Progenitor cell of endocrine pancreas (in vitro differentiated cells): ENCODE data around the gene TSPAN15. TPM values are rescaled to one million over a fixed set of nuclear protein-coding genes. Genes with fewer than 3 reads are reported as not detected.

Experiments used
- DNase-seq: peaks from one replicate; pipeline ENCODE4 v3.0.0; 2021; ENCODE audit warnings: low spot score; ENCODE audit not compliant: unreplicated experiment
- H3K27ac Mint-ChIP-seq: 2 replicates; pipeline ENCODE4 v1.8.0; 2021; ENCODE audit warnings: mild to moderate bottlenecking, moderate library complexity, mixed read lengths
- H3K27me3 Mint-ChIP-seq: 2 replicates; pipeline ENCODE4 v1.8.0; 2021; ENCODE audit warnings: mixed read lengths
- H3K36me3 Mint-ChIP-seq: 2 replicates; pipeline ENCODE4 v1.8.0; 2022; ENCODE audit warnings: mixed read lengths; ENCODE audit not compliant: insufficient read depth
- H3K4me1 Mint-ChIP-seq: 2 replicates; pipeline ENCODE4 v1.8.0; 2021; ENCODE audit warnings: low read depth, mixed read lengths
- H3K4me3 Mint-ChIP-seq: 2 replicates; pipeline ENCODE4 v1.8.0; 2021; ENCODE audit warnings: low read depth, mild to moderate bottlenecking, moderate library complexity, mixed read lengths
- H3K9me3 Mint-ChIP-seq: 2 replicates; pipeline ENCODE4 v1.8.0; 2021; ENCODE audit warnings: low read depth, mixed read lengths
- total RNA-seq: library from RNA; stranded (reverse); gene quantifications from 2 replicates; pipeline ENCODE4 v1.2.1, GENCODE V29; 2021
- TF ChIP-seq, protein P1 (sequence below): fragments of 200-600 bp; sonication (generic); IDR thresholded peaks from one replicate; pipeline ENCODE4 v1.5.0; 2021; ENCODE audit warnings: antibody characterized with exemption, mild to moderate bottlenecking; ENCODE audit not compliant: unreplicated experiment

The TSPAN15 gene
- total RNA-seq, 1 donor from 2014 or later = 14.7 TPM

GRCh38 chr10:69472544-69472943, 21.3 kb downstream of the TSPAN15 start:
- H3K27me3 Mint-ChIP-seq = peaks cover under 1% of the 10 kb centered on the region
- no peaks in the 10 kb centered on the region for H3K36me3 Mint-ChIP-seq
- H3K4me1 Mint-ChIP-seq = peaks cover 6% of the 10 kb centered on the region
- TF ChIP-seq, protein P1, sequence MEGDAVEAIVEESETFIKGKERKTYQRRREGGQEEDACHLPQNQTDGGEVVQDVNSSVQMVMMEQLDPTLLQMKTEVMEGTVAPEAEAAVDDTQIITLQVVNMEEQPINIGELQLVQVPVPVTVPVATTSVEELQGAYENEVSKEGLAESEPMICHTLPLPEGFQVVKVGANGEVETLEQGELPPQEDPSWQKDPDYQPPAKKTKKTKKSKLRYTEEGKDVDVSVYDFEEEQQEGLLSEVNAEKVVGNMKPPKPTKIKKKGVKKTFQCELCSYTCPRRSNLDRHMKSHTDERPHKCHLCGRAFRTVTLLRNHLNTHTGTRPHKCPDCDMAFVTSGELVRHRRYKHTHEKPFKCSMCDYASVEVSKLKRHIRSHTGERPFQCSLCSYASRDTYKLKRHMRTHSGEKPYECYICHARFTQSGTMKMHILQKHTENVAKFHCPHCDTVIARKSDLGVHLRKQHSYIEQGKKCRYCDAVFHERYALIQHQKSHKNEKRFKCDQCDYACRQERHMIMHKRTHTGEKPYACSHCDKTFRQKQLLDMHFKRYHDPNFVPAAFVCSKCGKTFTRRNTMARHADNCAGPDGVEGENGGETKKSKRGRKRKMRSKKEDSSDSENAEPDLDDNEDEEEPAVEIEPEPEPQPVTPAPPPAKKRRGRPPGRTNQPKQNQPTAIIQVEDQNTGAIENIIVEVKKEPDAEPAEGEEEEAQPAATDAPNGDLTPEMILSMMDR = no peak
- no peak overlapping the region for H3K4me3 Mint-ChIP-seq
- H3K27ac Mint-ChIP-seq = no peak overlapping the region
- no peaks in the 10 kb centered on the region for H3K9me3 Mint-ChIP-seq
- no peak for DNase-seq

GRCh38 chr10:69473304-69473990, 22.2 kb downstream of the TSPAN15 start:
- Mint-ChIP-seq H3K9me3 (no peaks in the 10 kb centered on the region), H3K4me1 (peaks cover 5% of the 10 kb centered on the region), H3K27me3 (peaks cover 3% of the 10 kb centered on the region), H3K36me3 (no peaks in the 10 kb centered on the region), H3K4me3 (no peak overlapping the region), H3K27ac (no peak overlapping the region)
- DNase-seq = no peak
- TF ChIP-seq, protein P1 = no peak

- peaks cover 3% of the 10 kb centered on the region for H3K27me3 Mint-ChIP-seq
- no peak overlapping the region for H3K4me3 Mint-ChIP-seq
- TF ChIP-seq, protein P1 = no peak
- no peak overlapping the region for H3K27ac Mint-ChIP-seq
- no peaks in the 10 kb centered on the region for H3K9me3 Mint-ChIP-seq
- DNase-seq = no peak
- peaks cover 2% of the 10 kb centered on the region for H3K4me1 Mint-ChIP-seq
- no peaks in the 10 kb centered on the region for H3K36me3 Mint-ChIP-seq
Measured at GRCh38 chr10:69474742-69475432, 23.6 kb downstream of the TSPAN15 start.

DNA sequence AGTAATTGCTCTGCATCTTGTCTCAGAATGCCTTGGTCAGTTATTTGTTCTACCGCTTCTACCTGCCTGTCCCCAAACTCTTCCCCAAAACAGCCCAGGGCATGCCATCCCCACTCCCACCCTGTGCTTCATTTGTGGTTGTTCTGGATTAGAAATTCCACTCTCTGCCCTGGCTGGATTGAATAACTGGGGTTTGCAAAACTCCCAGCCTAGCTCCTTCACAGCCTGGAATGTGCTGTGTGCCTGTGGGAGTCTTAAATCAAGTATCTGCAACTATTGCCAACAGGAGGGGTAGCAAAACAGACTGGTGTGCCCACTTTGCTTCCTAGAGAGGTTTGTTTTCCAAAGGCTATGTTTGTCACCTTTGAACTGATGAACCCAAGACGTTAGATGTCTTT, 24.2 kb downstream of the TSPAN15 start:
- Mint-ChIP-seq H3K36me3 (no peaks in the 10 kb centered on the region), H3K4me3 (no peak overlapping the region), H3K27me3 (peaks cover 3% of the 10 kb centered on the region), H3K4me1 (peaks cover 2% of the 10 kb centered on the region), H3K9me3 (no peaks in the 10 kb centered on the region), H3K27ac (no peak overlapping the region)
- DNase-seq = no peak
- TF ChIP-seq, protein P1 = no peak

GRCh38 chr10:69477968-69478597, 26.8 kb downstream of the TSPAN15 start:
- DNase-seq = no peak
- Mint-ChIP-seq H3K4me1 (peaks cover 2% of the 10 kb centered on the region), H3K27ac (no peak overlapping the region), H3K36me3 (peaks cover 1% of the 10 kb centered on the region), H3K27me3 (peaks cover 3% of the 10 kb centered on the region), H3K9me3 (no peaks in the 10 kb centered on the region), H3K4me3 (no peak overlapping the region)
- TF ChIP-seq, protein P1 = no peak
